ENCODE measurements around the gene DACT1.
A peak's percentile ranks its signal among the peaks of the same experiment; 100 is the strongest.
"Not testable (repeated sequence)": the region's sequence is repeated elsewhere in the genome, so short reads cannot be mapped to it uniquely, and the experiment has no call there.

The DACT1 gene, protein sequence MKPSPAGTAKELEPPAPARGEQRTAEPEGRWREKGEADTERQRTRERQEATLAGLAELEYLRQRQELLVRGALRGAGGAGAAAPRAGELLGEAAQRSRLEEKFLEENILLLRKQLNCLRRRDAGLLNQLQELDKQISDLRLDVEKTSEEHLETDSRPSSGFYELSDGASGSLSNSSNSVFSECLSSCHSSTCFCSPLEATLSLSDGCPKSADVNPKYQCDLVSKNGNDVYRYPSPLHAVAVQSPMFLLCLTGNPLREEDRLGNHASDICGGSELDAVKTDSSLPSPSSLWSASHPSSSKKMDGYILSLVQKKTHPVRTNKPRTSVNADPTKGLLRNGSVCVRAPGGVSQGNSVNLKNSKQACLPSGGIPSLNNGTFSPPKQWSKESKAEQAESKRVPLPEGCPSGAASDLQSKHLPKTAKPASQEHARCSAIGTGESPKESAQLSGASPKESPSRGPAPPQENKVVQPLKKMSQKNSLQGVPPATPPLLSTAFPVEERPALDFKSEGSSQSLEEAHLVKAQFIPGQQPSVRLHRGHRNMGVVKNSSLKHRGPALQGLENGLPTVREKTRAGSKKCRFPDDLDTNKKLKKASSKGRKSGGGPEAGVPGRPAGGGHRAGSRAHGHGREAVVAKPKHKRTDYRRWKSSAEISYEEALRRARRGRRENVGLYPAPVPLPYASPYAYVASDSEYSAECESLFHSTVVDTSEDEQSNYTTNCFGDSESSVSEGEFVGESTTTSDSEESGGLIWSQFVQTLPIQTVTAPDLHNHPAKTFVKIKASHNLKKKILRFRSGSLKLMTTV

DNA sequence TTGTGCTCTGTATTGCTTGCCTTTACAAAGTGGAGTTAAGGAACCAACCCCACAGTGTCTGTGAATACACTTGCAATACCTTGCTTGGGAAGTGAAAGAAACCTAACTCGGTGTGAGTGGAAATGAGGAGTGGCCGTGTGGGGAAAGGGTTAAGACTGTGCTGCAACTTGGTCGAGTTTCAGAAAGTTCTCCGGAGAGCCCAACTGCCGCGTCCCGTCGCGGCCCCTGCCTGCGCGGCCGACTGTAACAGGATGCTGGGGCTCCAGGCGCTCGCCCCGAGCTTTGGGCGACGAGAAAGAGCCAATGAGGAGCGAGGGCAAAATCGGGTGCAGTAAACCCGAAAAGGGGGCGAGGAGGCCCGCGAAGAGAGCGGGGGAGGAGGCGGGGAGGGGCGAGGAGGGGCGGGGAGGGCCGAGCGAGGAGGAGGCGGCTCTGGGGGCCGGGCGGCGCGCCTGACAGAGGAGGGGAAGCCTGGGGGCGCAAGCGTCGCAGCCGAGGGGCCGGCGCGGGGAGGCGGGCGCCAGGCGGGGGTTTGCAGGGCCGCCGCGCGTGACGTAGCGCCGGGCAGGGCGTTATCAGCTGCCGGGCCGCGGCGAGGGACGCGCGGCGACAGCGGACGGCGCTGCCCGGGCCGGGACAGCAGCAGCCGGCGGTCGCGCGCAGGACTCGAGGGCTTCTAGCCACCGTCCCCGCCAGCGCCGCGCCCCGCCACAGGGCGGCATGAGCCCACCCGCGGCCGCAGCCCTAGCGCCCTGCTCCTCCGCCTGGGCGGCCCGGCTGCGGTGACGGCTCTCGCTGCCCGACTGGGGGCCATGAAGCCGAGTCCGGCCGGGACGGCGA is at the start of gene DACT1:
DACT1 (plus strand) TSS at position 572 of the 840 bp plus-strand sequence; CDS start at position 813, 241 bp downstream.
- Histone ChIP-seq H3K27me3 (no peaks in the 10 kb centered on the region), H3K9me3 (no peaks in the 10 kb centered on the region), H3K27ac (peak within 1 kb of the TSS; percentile 91 to 98), H3K4me1 (peaks cover 0 to 55% (median 22%) of the 10 kb centered on the region in 4 donors), H3K36me3 (peaks cover 13 to 15% (median 13%) of the 10 kb centered on the region in 3 donors), H3K4me3 (peak within 1 kb of the TSS; percentile 95 to 98)
- peak; percentile 57 to 81 for DNase-seq
- TF ChIP-seq, protein P1, sequence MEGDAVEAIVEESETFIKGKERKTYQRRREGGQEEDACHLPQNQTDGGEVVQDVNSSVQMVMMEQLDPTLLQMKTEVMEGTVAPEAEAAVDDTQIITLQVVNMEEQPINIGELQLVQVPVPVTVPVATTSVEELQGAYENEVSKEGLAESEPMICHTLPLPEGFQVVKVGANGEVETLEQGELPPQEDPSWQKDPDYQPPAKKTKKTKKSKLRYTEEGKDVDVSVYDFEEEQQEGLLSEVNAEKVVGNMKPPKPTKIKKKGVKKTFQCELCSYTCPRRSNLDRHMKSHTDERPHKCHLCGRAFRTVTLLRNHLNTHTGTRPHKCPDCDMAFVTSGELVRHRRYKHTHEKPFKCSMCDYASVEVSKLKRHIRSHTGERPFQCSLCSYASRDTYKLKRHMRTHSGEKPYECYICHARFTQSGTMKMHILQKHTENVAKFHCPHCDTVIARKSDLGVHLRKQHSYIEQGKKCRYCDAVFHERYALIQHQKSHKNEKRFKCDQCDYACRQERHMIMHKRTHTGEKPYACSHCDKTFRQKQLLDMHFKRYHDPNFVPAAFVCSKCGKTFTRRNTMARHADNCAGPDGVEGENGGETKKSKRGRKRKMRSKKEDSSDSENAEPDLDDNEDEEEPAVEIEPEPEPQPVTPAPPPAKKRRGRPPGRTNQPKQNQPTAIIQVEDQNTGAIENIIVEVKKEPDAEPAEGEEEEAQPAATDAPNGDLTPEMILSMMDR (IDR thresholded peaks at IDR 0.05) = peak in 1 of 2 experiments; percentile 16
- intact Hi-C loops (cut with DNase I; ENCODE audit: low total_unique reads) = loop anchor here (10.0 kb wide), 2 partner anchors 143 to 387 kb away; no protein-coding TSS in a partner anchor

DNA sequence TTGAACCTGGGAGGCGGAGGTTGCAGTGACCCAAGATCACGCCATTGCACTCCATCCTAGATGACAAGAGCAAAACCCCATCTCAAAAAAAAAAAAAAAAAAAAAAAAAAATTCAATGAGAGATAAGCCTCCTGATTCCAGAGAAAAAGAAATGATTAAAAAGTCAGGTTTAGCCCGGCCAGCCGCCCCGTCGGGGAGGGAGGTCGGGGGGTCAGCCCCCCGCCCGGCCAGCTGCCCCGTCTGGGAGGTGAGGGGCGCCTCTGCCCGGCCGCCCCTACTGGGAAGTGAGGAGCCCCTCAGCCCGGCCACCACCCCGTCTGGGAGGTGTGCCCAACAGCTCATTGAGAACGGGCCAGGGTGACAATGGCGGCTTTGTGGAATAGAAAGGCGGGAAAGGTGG is 49.4 kb upstream of the DACT1 start:
- H3K27ac ChIP-seq; DNase-seq; H3K36me3 ChIP-seq; H3K27me3 ChIP-seq; H3K4me3 ChIP-seq; H3K4me1 ChIP-seq; intact Hi-C loops (cut with DNase I; ENCODE audit: low total_unique reads); H3K9me3 ChIP-seq: not testable (repeated sequence)

DNA sequence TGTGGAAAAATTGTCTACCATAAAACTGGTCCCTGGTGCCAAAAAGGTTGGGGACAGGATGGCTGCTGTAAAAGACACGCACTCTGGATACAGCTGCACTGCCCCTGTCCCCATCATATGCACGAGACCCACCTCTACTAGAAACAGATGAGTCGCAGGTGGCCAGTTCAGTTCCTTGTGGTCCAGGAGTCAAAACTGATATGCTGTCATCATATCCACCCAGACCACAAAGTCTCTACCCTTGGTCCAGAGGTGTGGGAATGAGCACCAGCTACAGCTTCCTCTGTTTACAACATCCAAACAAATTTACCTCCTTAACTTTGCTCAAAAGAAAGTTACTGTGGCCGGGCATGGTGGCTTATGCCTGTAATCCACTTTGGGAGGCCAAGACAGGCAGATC is 43.8 kb upstream of the DACT1 start:
- Histone ChIP-seq H3K4me3 (no peak overlapping the region), H3K36me3 (no peaks in the 10 kb centered on the region), H3K9me3 (no peaks in the 10 kb centered on the region), H3K4me1 (no peaks in the 10 kb centered on the region), H3K27ac (no peak overlapping the region), H3K27me3 (no peaks in the 10 kb centered on the region)
- TF ChIP-seq, protein P1 (IDR thresholded peaks at IDR 0.05) = no peak
- no peak for DNase-seq
- intact Hi-C loops (cut with DNase I; ENCODE audit: low total_unique reads) = no loop called here

DNA sequence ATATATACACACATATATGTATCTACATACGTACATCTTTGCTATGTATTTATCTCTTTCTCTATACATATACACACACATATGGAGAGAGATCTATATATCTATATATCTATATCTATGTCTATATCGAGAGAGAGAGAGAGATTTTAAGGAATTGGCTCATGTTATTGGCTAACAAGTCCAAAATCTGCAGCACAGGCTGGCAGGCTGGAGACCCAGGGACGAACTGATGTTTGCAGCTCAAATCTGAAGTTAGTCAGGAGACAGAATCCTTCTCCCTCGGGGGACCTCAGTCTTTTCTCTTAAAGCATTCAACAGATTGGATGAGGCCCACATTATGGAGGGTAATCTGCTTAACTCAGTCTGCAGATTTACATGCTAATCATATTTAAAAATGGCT is 40.7 kb upstream of the DACT1 start:
- Histone ChIP-seq H3K4me1 (no peaks in the 10 kb centered on the region), H3K9me3 (no peaks in the 10 kb centered on the region), H3K4me3 (no peak overlapping the region), H3K27me3 (no peaks in the 10 kb centered on the region), H3K36me3 (no peaks in the 10 kb centered on the region), H3K27ac (no peak overlapping the region)
- TF ChIP-seq, protein P1 (IDR thresholded peaks at IDR 0.05) = no peak
- intact Hi-C loops (cut with DNase I; ENCODE audit: low total_unique reads) = no loop called here
- no peak for DNase-seq

DNA sequence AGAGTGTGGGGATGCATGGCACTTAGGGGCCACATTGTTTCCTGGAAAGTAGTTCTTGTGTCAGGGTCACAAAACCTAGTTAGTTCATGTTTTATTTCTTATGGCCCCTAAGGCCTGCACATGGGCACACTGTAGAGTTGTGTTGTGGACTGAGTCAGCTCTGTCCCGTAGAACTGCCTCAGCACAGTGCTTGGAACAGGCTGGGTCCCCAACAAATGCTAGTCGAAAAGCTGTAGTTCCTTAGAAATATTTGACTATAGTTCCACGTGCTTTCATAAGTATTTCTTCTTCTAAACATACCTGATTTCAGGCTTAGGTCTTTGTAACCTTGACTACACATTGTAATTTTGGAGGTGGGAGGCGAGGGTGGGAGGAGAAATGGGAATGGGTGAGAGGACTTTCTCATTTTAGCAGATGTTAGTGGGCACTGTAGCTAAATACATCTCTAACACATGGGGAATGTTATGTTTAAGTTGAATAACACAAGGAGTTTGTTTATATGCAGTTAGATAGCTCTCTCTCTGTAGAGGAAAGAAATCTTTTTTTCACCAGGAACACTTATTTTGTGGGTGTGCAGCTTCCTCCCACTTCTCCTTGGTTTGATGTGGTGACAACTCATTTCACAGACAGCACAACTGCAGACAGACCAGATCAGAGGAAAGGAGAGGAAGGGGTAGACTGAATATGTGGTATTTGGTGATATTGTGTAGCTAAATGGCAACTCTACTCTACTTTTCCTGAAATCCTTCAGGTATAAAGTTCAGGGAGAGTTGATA is 39.5 kb upstream of the DACT1 start:
- H3K36me3 ChIP-seq = no peaks in the 10 kb centered on the region
- TF ChIP-seq, protein P1 (IDR thresholded peaks at IDR 0.05) = no peak
- H3K9me3 ChIP-seq = no peaks in the 10 kb centered on the region
- H3K4me3 ChIP-seq = no peak overlapping the region
- H3K4me1 ChIP-seq = no peaks in the 10 kb centered on the region
- no peaks in the 10 kb centered on the region for H3K27me3 ChIP-seq
- intact Hi-C loops (cut with DNase I; ENCODE audit: low total_unique reads) = no loop called here
- no peak overlapping the region for H3K27ac ChIP-seq
- DNase-seq = no peak

All from tibial artery (tissue), 4 donors.